Measurements from ENCODE around the gene CHCHD3.

CHCHD3 gene

GRCh38 chr7:132838313-132838712, 243.6 kb downstream of the CHCHD3 start:
- H3K27ac Mint-ChIP-seq, result no peak overlapping the region
- peaks cover 7% of the 10 kb centered on the region for H3K4me1 Mint-ChIP-seq
- no peak overlapping the region for H3K4me3 Mint-ChIP-seq
- H3K9me3 Mint-ChIP-seq, result no peaks in the 10 kb centered on the region
- no peaks in the 10 kb centered on the region for H3K27me3 Mint-ChIP-seq
- peaks cover 24% of the 10 kb centered on the region for H3K36me3 Mint-ChIP-seq

GRCh38 chr7:132837529-132837928, 244.4 kb downstream of the CHCHD3 start:
- H3K4me1 Mint-ChIP-seq, result peaks cover 7% of the 10 kb centered on the region
- no peaks in the 10 kb centered on the region for H3K27me3 Mint-ChIP-seq
- peaks cover 23% of the 10 kb centered on the region for H3K36me3 Mint-ChIP-seq

GRCh38 chr7:132836746-132837145, 245.1 kb downstream of the CHCHD3 start:
- H3K27me3 Mint-ChIP-seq, result no peaks in the 10 kb centered on the region
- H3K36me3 Mint-ChIP-seq, result peaks cover 22% of the 10 kb centered on the region
- no peak overlapping the region for H3K27ac Mint-ChIP-seq
- H3K4me1 Mint-ChIP-seq, result peaks cover 7% of the 10 kb centered on the region
- H3K4me3 Mint-ChIP-seq, result no peak overlapping the region
- no peaks in the 10 kb centered on the region for H3K9me3 Mint-ChIP-seq

More at GRCh38 chr7:132837529-132837928, 244.4 kb downstream of the CHCHD3 start:
- Mint-ChIP-seq H3K27ac (no peak overlapping the region), H3K4me3 (no peak overlapping the region), H3K9me3 (no peaks in the 10 kb centered on the region)

GRCh38 chr7:132830941-132831340, 250.9 kb downstream of the CHCHD3 start:
- Mint-ChIP-seq H3K4me3 (no peak overlapping the region), H3K9me3 (no peaks in the 10 kb centered on the region), H3K36me3 (peaks cover 14% of the 10 kb centered on the region), H3K27me3 (no peaks in the 10 kb centered on the region), H3K27ac (no peak overlapping the region), H3K4me1 (peaks cover 21% of the 10 kb centered on the region)

GRCh38 chr7:132828502-132828901, 253.4 kb downstream of the CHCHD3 start:
- Mint-ChIP-seq H3K4me1 (peaks cover 31% of the 10 kb centered on the region), H3K27ac (no peak overlapping the region), H3K36me3 (peaks cover 18% of the 10 kb centered on the region), H3K4me3 (no peak overlapping the region), H3K9me3 (no peaks in the 10 kb centered on the region), H3K27me3 (no peaks in the 10 kb centered on the region)

- Mint-ChIP-seq H3K36me3 (peaks cover 20% of the 10 kb centered on the region), H3K27ac (no peak overlapping the region), H3K27me3 (no peaks in the 10 kb centered on the region), H3K4me1 (peaks cover 31% of the 10 kb centered on the region), H3K4me3 (no peak overlapping the region), H3K9me3 (no peaks in the 10 kb centered on the region)
These were observed 255.7 kb downstream of the CHCHD3 start for GRCh38 chr7:132825932-132826835.

GRCh38 chr7:132825222-132825621, 256.7 kb downstream of the CHCHD3 start:
- Mint-ChIP-seq H3K9me3 (no peaks in the 10 kb centered on the region), H3K27me3 (no peaks in the 10 kb centered on the region), H3K36me3 (peaks cover 19% of the 10 kb centered on the region), H3K4me1 (peaks cover 31% of the 10 kb centered on the region), H3K4me3 (no peak overlapping the region), H3K27ac (no peak overlapping the region)

GRCh38 chr7:132819648-132820047, 262.2 kb downstream of the CHCHD3 start:
- Mint-ChIP-seq H3K4me1 (no peaks in the 10 kb centered on the region), H3K27me3 (no peaks in the 10 kb centered on the region), H3K27ac (no peak overlapping the region), H3K4me3 (no peak overlapping the region), H3K9me3 (no peaks in the 10 kb centered on the region), H3K36me3 (peaks cover 4% of the 10 kb centered on the region)

GRCh38 chr7:132817949-132818348, 263.9 kb downstream of the CHCHD3 start:
- no peaks in the 10 kb centered on the region for H3K9me3 Mint-ChIP-seq
- peaks cover 2% of the 10 kb centered on the region for H3K36me3 Mint-ChIP-seq
- no peaks in the 10 kb centered on the region for H3K4me1 Mint-ChIP-seq
- H3K27me3 Mint-ChIP-seq, result no peaks in the 10 kb centered on the region
- no peak overlapping the region for H3K4me3 Mint-ChIP-seq
- H3K27ac Mint-ChIP-seq, result no peak overlapping the region

- Mint-ChIP-seq H3K27me3 (no peaks in the 10 kb centered on the region), H3K4me3 (no peak overlapping the region), H3K36me3 (peaks cover 13% of the 10 kb centered on the region), H3K4me1 (no peaks in the 10 kb centered on the region), H3K27ac (no peak overlapping the region), H3K9me3 (no peaks in the 10 kb centered on the region)
These were observed 266.1 kb downstream of the CHCHD3 start for GRCh38 chr7:132815696-132816311.

GRCh38 chr7:132815130-132815529, 266.8 kb downstream of the CHCHD3 start:
- Mint-ChIP-seq H3K27me3 (no peaks in the 10 kb centered on the region), H3K27ac (no peak overlapping the region), H3K4me1 (no peaks in the 10 kb centered on the region), H3K36me3 (peaks cover 13% of the 10 kb centered on the region), H3K9me3 (no peaks in the 10 kb centered on the region), H3K4me3 (no peak overlapping the region)

GRCh38 chr7:132810561-132810960, 271.3 kb downstream of the CHCHD3 start:
- H3K9me3 Mint-ChIP-seq, result no peaks in the 10 kb centered on the region
- H3K36me3 Mint-ChIP-seq, result peaks cover 17% of the 10 kb centered on the region
- H3K27ac Mint-ChIP-seq, result no peak overlapping the region
- no peaks in the 10 kb centered on the region for H3K27me3 Mint-ChIP-seq
- no peaks in the 10 kb centered on the region for H3K4me1 Mint-ChIP-seq
- H3K4me3 Mint-ChIP-seq, result no peak overlapping the region

GRCh38 chr7:132806834-132807233, 275.1 kb downstream of the CHCHD3 start:
- H3K4me3 Mint-ChIP-seq, result no peak overlapping the region
- H3K9me3 Mint-ChIP-seq, result no peaks in the 10 kb centered on the region
- H3K27ac Mint-ChIP-seq, result no peak overlapping the region
- no peaks in the 10 kb centered on the region for H3K4me1 Mint-ChIP-seq
- H3K36me3 Mint-ChIP-seq, result peaks cover 10% of the 10 kb centered on the region
- H3K27me3 Mint-ChIP-seq, result no peaks in the 10 kb centered on the region

- H3K9me3 Mint-ChIP-seq, result no peaks in the 10 kb centered on the region
- H3K4me1 Mint-ChIP-seq, result no peaks in the 10 kb centered on the region
- no peaks in the 10 kb centered on the region for H3K27me3 Mint-ChIP-seq
- no peak overlapping the region for H3K27ac Mint-ChIP-seq
- peaks cover 4% of the 10 kb centered on the region for H3K36me3 Mint-ChIP-seq
- H3K4me3 Mint-ChIP-seq, result no peak overlapping the region
These were observed 276.1 kb downstream of the CHCHD3 start for GRCh38 chr7:132805766-132806165.

- Mint-ChIP-seq H3K4me1 (peaks cover 4% of the 10 kb centered on the region), H3K36me3 (peaks cover 4% of the 10 kb centered on the region), H3K9me3 (no peaks in the 10 kb centered on the region)
These were observed 276.9 kb downstream of the CHCHD3 start for GRCh38 chr7:132804849-132805485.

GRCh38 chr7:132800522-132800921, 281.4 kb downstream of the CHCHD3 start:
- Mint-ChIP-seq H3K36me3 (peaks cover 14% of the 10 kb centered on the region), H3K9me3 (no peaks in the 10 kb centered on the region), H3K4me1 (peaks cover 9% of the 10 kb centered on the region), H3K4me3 (no peak overlapping the region), H3K27ac (no peak overlapping the region), H3K27me3 (no peaks in the 10 kb centered on the region)

More at GRCh38 chr7:132804849-132805485, 276.9 kb downstream of the CHCHD3 start:
- Mint-ChIP-seq H3K27ac (no peak overlapping the region), H3K4me3 (no peak overlapping the region), H3K27me3 (no peaks in the 10 kb centered on the region)

All from activated naive CD4-positive, alpha-beta T cell treated with anti-CD3 and anti-CD28 coated beads, Interleukin-2, amount 50 U/mL, for 24 hours (primary cell).